HG03571 (cell line): ENCODE measurements around the gene INTS7.
A peak's percentile ranks its signal among the peaks of the same experiment; 100 is the strongest.
"Not testable (repeated sequence)": the region's sequence is repeated elsewhere in the genome, so short reads cannot be mapped to it uniquely, and the experiment has no call there.

Source experiments
- ATAC-seq: cut with Tn5 transposase; IDR thresholded peaks from one replicate; pipeline ENCODE4 v1.9.1; 2021; ENCODE audit not compliant: unreplicated experiment

INTS7 gene

GRCh38 chr1:212035835-212036605 lies 663 bp upstream of the INTS7 start:
- ATAC-seq = peak; percentile 15

GRCh38 chr1:212034516-212035122 lies 738 bp downstream of the INTS7 start:
- ATAC-seq = peak; percentile 3

- no peak for ATAC-seq
These were observed 4.3 kb downstream of the INTS7 start for GRCh38 chr1:212030936-212031528.

GRCh38 chr1:212027727-212028126 lies 7.6 kb downstream of the INTS7 start:
- ATAC-seq = not testable (repeated sequence)

- ATAC-seq = no peak
These were observed 10.7 kb downstream of the INTS7 start for GRCh38 chr1:212024469-212025149.

GRCh38 chr1:212022908-212023307 lies 12.4 kb downstream of the INTS7 start:
- ATAC-seq = not testable (repeated sequence)

- no peak for ATAC-seq
These were observed 13.8 kb downstream of the INTS7 start for GRCh38 chr1:212021563-212021962.

GRCh38 chr1:212020975-212021374 lies 14.4 kb downstream of the INTS7 start:
- no peak for ATAC-seq

GRCh38 chr1:212013672-212014071 lies 21.7 kb downstream of the INTS7 start:
- ATAC-seq = no peak

- ATAC-seq = peak; percentile 90
These were observed 23.2 kb downstream of the INTS7 start for GRCh38 chr1:212012034-212012740.

- ATAC-seq = no peak
These were observed 25.4 kb downstream of the INTS7 start for GRCh38 chr1:212010004-212010403.

- ATAC-seq = no peak
These were observed 25.8 kb downstream of the INTS7 start for GRCh38 chr1:212009561-212009960.

- ATAC-seq = no peak
These were observed 27.5 kb downstream of the INTS7 start for GRCh38 chr1:212007886-212008285.

- no peak for ATAC-seq
These were observed 28.2 kb downstream of the INTS7 start for GRCh38 chr1:212007178-212007577.

- no peak for ATAC-seq
These were observed 30.3 kb downstream of the INTS7 start for GRCh38 chr1:212004895-212005608.

GRCh38 chr1:212002536-212002935 lies 32.8 kb downstream of the INTS7 start:
- ATAC-seq = no peak

GRCh38 chr1:211997426-211997825 lies 37.9 kb downstream of the INTS7 start:
- not testable (repeated sequence) for ATAC-seq

- ATAC-seq = no peak
These were observed 43.7 kb downstream of the INTS7 start for GRCh38 chr1:211991695-211992094.

GRCh38 chr1:211986628-211987254 lies 48.6 kb downstream of the INTS7 start:
- ATAC-seq = no peak
